Fibroblast of mammary gland (primary cell): ENCODE data around the gene ZSCAN5B.
"Not testable (repeated sequence)": the region's sequence is repeated elsewhere in the genome, so short reads cannot be mapped to it uniquely, and the experiment has no call there.

ENCODE experiments used
- DNase-seq: peaks from one replicate; pipeline ENCODE4 v3.0.0-alpha.2; 2010; ENCODE audit warnings: low read depth
- H3K4me3 ChIP-seq: 2 replicates; pipeline ENCODE4 v1.5.1; 2011; ENCODE audit warnings: low read depth, mild to moderate bottlenecking, low read length, moderate library complexity; ENCODE audit not compliant: control insufficient read depth
- TF ChIP-seq, protein P1 (sequence below): conservative IDR thresholded peaks from 2 replicates; pipeline ENCODE4 v1.5.1; 2011; ENCODE audit warnings: low read depth, low read length, inconsistent platforms; ENCODE audit not compliant: control insufficient read depth, insufficient read depth

ZSCAN5B gene

DNA sequence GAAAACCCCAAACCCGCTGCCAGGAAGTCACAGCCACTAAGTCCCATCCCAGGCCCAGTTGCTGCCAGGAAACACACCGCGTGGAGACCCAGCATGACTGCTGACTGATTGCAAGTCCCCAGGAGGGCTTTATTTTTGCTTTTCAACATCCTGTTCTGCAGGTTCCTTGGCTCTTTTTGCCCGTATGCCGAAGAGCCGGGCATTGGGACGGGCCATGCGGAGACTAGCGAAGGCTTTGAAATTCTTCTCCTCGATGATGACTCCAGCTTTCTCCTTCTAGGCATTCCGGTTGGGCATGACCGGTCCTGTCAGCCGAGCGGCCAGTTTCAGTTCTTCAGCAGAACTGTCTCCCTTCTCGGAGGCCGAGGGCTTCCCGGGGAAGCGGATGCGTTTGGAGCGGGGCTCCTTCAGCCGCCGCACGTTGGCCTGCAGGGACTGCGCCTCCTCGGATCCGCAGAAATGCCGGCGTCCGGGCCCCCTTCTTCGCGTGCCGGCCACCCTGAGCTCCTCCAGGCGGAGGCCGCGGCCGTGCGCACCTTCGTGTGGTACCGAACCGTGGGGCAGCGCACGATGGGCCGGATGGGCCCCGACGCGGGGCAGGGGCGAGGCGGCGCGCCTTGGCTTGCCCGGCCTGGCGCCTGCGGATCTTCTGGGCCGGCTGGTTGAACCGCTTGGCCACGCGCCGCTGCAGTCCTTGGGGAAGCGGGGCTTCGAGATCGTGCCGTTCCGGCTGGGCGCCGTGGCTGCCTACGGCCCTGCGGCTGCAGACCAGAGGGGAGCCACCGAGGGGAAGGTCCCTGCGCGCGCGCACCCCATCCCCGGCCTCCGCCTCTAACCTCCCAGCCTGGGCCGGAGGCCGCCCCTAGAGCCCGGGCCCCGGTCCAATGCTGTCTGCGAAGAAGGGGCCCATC lies 19.7 kb upstream of the ZSCAN5B start:
- DNase-seq, result peak; percentile 12
- TF ChIP-seq, protein P1, sequence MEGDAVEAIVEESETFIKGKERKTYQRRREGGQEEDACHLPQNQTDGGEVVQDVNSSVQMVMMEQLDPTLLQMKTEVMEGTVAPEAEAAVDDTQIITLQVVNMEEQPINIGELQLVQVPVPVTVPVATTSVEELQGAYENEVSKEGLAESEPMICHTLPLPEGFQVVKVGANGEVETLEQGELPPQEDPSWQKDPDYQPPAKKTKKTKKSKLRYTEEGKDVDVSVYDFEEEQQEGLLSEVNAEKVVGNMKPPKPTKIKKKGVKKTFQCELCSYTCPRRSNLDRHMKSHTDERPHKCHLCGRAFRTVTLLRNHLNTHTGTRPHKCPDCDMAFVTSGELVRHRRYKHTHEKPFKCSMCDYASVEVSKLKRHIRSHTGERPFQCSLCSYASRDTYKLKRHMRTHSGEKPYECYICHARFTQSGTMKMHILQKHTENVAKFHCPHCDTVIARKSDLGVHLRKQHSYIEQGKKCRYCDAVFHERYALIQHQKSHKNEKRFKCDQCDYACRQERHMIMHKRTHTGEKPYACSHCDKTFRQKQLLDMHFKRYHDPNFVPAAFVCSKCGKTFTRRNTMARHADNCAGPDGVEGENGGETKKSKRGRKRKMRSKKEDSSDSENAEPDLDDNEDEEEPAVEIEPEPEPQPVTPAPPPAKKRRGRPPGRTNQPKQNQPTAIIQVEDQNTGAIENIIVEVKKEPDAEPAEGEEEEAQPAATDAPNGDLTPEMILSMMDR, result no peak
- peak overlapping the region; percentile 6 for H3K4me3 ChIP-seq

DNA sequence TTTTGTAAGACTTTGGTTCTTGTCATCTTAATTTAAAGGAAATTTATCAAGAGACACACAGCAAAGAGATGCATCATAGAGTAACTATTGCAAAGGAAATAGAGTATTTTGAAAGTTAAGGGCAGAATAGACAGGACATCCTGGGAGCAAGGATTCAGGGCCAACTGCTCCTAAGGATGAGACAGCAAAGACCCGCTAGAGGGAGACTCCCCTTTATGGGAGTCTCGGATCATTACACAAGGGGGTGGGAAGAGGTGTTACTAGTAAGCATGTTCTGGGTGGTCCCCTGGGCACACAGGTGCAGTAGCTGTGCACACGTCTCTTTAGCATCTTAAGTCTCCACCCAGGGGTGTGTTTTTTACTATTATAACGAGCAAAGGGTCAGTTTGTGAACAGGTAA lies 14.1 kb upstream of the ZSCAN5B start:
- no peak overlapping the region for H3K4me3 ChIP-seq

DNA sequence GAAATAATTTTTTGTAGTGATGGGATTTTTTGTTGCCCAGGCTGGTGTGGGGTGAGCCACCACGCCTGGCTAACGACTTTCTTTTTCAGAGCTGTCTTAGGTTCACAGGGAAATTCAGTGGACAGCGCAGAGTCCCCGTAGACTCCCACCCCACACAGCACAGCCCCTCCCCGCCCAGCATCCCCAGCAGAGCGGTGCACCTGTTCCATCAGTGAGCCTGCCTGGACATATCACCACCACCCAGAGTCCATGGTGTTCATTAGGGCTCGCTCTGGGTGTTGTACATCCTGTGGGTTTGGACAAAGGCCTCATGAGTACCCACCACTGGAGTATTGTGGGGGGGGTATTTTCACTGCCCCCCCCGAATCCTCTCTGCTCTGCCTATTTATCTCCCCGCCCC lies 12.5 kb upstream of the ZSCAN5B start:
- not testable (repeated sequence) for DNase-seq, H3K4me3 ChIP-seq

More for the DNA sequence above, 14.1 kb upstream of the ZSCAN5B start:
- TF ChIP-seq, protein P1, result no peak
- no peak for DNase-seq

DNA sequence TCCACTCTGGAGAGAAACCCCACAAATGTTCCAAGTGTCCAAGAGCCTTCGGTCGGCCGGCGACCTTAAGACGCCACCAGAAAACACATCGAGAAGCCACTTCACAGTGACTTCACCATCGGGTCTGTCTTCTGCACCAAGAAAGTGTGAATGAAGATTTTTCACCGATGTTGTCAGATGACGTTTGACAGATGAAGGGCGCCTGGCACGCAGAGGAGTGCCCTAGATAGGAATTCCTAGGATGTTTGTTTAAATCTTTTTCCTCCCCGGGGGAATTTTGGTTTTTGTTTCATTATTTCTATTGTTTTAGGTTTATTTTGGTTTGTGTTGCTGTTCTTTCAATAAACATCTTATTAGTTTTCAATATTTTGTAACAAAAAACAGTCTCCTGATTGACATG lies 11.5 kb upstream of the ZSCAN5B start:
- TF ChIP-seq, protein P1, result no peak
- no peak overlapping the region for H3K4me3 ChIP-seq
- no peak for DNase-seq

DNA sequence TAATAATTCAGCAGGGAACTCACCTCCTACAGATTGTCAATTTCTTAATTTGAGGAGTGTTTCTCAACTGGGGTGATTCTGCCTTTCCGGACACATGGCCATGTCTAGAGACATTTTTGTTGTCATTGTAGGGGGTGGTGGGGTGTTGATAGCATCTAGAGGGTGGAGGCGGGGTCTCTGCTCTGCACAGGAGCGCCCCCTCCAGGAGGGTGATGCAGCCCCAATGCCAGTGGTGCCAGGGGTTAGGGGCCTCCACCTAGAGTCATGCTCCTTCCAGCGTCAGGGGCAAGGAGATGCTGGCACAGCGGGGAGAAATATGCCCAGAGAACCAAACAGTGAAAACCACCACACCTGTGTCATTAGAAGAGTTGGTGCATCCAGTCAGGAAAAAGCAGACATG lies 10.0 kb upstream of the ZSCAN5B start:
- not testable (repeated sequence) for DNase-seq, H3K4me3 ChIP-seq

DNA sequence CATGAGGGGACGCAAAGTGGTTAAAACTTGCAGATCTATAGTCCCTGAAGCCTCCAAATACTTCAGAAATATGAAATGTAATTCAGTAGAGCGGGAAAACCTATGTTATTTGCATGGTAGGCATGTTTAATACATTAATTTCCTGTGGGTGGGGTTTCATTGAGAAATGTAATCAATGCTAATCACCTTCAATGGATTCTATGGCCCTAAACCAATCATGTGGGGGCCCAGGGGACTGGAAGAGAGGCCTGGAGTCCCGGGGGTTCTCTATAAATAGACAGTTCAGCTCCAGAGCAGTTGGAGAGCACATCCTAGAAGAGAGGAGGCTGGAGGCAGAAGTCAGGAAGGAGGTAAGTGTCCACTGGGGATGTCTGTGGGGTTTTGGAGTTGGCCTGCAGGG lies 4.4 kb upstream of the ZSCAN5B start, which contains the start of gene ZSCAN5C:
Gene ZSCAN5C (plus strand): TSS at position 301 of the 400 bp plus-strand sequence. CDS start 3,641 bp downstream, outside the sequence.
- DNase-seq, result no peak
- H3K4me3 ChIP-seq, result no peak within 1 kb of the TSS
- TF ChIP-seq, protein P1, result no peak

DNA sequence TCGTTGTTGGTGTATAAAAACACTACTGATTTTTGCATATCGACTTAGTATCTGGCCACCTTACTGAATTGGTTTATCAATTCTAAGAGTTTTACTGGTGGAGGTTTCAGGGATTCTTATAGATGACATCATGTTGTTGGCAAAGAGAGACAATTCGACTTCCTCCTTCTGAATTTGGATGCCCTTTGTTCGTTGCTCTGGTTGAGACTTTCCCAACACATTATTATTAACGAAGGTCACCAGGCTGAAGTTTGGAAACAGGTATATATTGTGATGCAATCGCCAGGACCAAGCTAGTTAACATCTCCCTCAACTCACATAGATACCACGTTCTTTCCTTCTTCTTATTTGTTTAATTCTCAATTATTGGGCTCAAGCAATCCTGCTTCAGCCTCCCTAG lies 2.1 kb upstream of the ZSCAN5B start:
- no peak for DNase-seq
- H3K4me3 ChIP-seq, result no peak overlapping the region
- TF ChIP-seq, protein P1, result no peak

DNA sequence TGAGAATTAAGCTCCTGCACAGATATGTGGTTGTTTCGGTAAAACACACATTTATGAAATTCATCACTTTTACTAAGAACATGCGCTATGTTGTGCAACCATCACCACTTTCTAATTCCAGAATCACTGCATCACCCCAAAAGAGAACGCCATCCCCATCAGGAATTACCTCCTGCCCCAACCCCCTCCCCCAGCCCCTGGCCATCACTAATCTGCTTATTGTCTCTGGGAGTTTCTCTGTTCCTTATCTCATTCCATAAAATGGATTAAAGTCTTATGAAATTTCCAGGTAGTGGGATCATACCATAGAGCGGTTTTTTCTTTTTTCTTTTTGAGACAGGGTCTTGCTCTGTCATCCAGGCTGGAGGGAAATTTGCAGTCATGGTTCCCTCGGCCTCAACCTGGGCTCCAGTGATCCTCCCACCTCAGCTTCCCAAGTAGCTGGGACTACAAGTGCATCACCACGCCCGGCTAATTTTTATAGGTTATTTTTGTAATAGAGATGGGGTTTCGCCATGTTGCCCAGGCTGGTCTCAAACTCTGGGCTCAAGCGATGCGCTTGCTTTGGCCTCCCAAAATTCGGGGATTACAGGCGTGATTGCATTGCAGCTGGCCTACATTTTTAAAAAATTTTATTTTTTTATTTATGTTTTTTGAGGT lies 3.5 kb downstream of the ZSCAN5B start:
- no peak overlapping the region for H3K4me3 ChIP-seq
- DNase-seq, result no peak
- TF ChIP-seq, protein P1, result no peak
